GM19043 (cell line): Measurements from ENCODE around the gene MYO7B.

Source experiments
- ATAC-seq: cut with Tn5 transposase; IDR thresholded peaks from one replicate; pipeline ENCODE4 v1.9.1; 2021; ENCODE audit warnings: low read depth; ENCODE audit not compliant: unreplicated experiment

MYO7B gene

DNA sequence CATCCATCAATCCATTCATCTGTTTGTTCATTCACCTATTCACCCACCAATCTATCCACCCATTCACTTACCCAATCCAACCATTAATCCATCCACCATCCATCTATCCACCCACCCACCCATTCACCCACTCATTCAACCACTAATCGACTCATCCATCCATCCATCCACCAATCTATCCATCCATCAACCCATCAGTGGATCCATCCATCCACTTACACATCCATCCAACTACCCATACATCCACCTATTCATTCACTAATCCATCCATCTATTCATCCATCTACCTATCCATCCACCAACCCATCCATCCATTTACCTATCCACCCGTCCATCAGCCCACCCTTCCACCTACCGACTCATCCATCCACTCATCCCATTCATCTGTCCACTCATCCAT lies 11.3 kb downstream of the MYO7B start:
- ATAC-seq: no peak

DNA sequence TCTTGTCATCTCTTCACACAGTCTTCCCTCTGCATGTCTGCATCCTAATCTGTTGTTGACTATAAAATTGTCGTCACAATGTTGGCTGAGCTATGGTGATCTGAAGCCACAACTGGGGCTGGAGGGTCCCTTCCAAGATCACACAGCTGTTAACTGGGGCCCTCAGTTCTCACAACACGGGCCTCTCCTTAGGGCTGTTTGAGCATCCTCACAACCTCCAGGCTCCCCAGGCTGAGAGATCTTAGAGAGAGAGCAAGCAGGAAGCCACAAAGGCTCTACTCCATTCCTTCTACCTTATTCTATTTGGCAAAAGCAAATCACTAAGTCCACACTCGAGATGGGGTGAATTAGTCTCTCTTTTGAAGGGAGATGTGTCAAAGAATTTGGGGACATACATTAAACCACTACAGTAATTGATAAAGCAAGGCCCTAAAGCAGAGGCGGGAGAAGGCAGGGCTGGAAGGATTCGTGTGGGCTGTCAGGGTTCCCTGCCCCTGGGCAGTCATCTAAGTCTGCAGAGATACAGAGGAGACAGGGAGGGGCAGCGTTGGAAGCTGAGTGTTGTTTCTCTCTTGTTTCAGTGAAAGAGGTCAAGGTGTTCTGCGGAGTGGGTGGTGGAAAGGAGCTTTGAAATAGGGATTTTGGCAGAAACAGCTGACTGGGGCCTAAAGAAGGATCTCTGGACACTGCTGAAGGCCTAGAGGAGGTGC lies 15.9 kb downstream of the MYO7B start:
- ATAC-seq: no peak

GRCh38 chr2:127552336-127552735 lies 16.9 kb downstream of the MYO7B start:
- no peak for ATAC-seq

- no peak for ATAC-seq
Observed at GRCh38 chr2:127552846-127553245, 17.4 kb downstream of the MYO7B start.

DNA sequence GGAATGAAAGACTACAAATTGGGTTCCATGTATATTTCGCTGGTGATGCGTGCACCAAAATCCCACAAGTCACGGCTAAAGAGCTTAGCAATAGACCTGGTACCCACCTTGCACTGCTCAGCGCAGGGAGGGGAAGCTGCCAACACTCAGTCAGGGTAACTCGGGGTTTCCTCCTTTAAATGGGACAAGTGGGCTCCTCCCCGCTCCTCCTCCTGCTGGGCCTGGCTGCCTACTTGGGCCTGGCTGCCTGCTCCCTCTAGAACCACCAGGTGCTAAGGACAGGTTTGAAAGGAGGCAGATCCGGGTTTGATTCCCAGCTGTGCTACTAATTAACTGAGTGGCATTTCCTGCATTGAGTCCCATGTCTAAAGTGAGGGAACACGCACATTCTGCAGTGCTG lies 23.4 kb downstream of the MYO7B start:
- ATAC-seq: no peak

DNA sequence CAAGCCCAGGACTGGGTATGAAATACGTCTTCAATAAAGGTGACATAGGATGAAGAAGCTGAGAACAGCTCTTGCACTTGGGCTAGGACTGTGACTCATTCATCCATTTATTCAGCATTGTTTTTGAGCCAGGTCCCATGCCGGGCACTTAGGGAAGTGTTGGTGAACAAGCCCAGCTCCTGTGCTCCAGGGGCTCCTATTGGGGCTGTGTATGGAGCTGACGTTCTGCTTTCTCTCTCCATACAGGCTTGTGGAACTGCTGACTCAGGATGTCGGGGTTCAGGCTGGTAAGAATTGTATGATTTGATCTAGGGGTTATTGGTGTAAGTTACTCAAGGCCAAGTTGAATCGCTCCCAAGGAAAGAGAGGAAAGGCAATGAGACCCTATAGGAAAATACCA lies 24.0 kb downstream of the MYO7B start:
- ATAC-seq: no peak

DNA sequence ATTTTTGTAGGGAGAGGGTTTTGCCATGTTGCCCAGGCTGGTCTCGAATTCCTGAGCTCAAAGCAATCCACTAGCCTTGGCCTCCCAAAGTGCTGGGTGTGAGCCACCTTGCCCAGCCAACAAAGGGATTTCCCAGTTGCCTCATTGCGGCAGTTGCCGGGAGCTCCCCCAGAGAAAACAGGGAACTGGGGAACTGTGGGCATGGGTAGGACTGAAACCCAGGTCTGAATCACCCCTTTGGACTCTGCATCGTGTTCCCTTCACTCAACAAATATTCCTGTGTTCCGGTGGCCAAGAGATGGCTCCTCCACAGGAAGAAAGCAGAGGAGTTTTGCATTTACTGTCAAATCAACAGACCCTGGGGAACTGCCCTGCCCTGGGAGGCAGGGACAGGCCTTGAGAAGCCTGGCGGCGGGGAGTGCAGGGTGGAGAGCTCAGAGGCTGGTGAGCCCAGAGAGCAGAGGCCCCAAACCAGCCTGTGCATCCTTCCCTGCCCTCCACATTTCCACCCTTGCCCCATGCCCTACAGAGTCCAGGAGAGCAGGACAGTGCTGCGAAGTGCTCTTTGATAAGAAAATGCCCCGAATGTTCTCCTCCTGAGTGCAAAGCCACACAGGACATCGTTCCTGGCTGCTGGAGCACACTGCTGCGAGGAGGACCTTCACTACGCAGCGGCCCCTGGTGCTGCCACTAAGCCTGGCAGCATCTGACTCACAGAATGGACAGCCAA lies 24.9 kb downstream of the MYO7B start:
- ATAC-seq: no peak

- ATAC-seq: no peak
Observed at GRCh38 chr2:127560931-127561280, 25.4 kb downstream of the MYO7B start.

- ATAC-seq: no peak
Observed at GRCh38 chr2:127561371-127561770, 25.9 kb downstream of the MYO7B start.

DNA sequence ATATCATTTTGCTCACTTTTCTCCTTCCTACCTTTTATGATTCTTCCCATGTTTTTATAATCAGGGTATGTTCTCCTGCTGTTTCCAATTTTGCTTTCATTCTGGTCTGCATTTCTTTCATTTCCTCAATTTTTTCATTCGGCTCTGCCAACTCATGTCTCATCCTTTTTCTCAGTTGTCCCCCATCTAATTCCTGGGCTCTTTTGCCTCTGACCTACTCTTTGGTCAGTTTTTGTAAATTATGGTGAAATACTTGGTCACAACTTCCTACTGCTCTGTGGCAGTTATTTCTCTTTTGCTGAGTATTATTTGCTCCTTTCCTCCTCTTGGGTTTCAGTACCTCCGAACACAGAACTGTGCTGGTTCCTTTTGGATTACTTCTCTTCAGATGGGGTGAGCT lies 27.5 kb downstream of the MYO7B start:
- no peak for ATAC-seq

- ATAC-seq: peak; percentile 94
Observed at GRCh38 chr2:127563458-127564428, 28.3 kb downstream of the MYO7B start.

GRCh38 chr2:127564429-127565260 lies 29.2 kb downstream of the MYO7B start:
- ATAC-seq: no peak

DNA sequence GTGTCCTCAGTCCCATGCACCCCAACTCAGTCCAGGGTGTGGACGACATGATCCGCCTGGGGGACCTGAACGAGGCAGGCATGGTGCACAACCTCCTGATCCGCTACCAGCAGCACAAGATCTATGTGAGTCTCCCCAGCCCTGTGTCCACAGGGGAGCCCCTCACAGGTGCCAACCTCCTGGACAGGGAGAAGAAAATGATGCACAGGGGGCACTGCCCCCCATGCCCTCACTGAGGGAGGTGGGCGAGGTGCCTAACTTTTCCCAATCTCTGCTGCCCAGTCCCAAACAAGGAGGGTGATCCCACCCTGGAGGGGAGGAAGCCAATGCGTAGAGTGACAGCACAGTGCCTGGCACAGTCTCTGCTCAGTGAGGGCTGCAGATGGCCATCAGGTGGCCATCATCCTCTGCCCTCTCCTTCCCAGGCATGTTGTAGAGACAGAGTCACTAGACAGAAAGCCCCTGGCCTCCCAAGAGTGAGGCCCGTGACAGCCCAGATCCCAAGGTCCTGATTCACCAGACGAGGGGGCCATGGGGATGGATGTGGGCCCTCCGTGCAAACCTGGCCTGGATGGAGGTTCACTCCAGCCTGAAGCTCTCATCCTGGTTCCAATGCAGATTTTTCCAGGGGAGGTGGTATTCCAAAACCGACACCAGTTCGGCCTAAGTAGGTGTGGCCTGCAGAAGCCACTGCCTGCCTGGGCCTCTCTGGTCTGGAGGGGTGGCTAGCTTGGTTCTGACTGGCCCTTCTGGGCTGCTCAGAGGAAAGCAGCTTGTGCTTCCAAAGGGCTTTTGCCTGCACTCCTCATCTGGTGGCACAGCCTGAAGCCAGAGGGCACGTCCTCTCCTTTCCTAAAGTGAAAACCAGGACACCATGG lies 30.0 kb downstream of the MYO7B start:
- no peak for ATAC-seq

DNA sequence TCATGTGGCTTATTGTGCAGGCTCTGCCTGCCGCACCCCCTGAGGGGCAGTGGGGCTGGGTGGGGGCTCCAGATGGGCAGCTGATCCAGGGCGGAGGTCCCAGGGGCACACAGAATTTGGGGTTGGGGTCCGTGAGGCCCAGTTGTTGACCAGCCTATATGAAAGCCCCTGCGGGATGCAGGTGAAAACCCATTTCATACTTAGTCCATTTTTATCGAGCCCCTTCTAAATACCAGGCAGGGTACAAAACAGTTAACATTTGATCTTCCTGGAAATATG lies 30.6 kb downstream of the MYO7B start:
- no peak for ATAC-seq

DNA sequence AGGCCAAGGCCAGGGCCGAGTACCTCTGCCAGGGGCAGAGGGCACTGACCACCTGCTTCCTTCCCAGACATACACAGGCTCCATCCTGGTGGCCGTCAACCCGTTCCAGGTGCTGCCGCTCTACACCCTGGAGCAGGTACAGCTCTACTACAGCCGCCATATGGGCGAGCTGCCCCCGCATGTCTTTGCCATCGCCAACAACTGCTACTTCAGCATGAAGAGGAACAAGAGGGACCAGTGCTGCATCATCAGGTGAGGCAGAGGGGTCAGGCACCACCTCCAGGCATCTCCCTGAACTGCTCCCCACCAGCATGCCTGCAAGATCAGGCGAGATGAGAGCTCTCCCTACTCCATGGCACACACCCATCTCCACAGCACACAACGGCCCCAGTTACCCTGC lies 31.1 kb downstream of the MYO7B start:
- no peak for ATAC-seq

GRCh38 chr2:127567351-127567854 lies 31.9 kb downstream of the MYO7B start:
- no peak for ATAC-seq

- ATAC-seq: no peak
Observed at GRCh38 chr2:127568128-127568527, 32.6 kb downstream of the MYO7B start.

- no peak for ATAC-seq
Observed at GRCh38 chr2:127569666-127570065, 34.2 kb downstream of the MYO7B start.
